ENCODE results near the gene ARHGEF10L.

Gene ARHGEF10L

DNA sequence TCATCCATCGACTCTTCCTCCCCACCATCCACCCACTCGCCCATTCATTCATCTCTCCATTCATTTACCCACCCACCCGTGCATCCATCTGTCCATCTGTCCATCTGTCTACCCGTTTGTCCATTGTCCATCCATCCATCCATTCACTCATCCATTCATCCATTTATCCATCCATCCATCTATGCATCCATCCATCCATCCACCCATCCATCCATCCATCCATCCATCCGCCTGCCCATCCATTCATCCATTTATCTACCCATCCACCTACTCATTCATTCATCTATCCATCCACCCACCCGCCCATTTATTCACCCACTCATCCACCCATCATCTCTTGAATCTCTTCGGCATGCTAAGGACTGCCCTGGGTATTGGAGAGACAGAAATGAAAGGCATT is 18.5 kb downstream of the ARHGEF10L start:
- TF ChIP-seq GATA2 (IDR thresholded peaks at IDR 0.05; ENCODE audit: low read depth, low read length) (no peak), GATA3 (IDR thresholded peaks at IDR 0.05; ENCODE audit: low read depth, low read length) (no peak)

GRCh38 chr1:17558541-17558940 is 19.0 kb downstream of the ARHGEF10L start:
- TF ChIP-seq GATA3 (IDR thresholded peaks at IDR 0.05; ENCODE audit: low read depth, low read length), result no peak
- TF ChIP-seq GATA2 (IDR thresholded peaks at IDR 0.05; ENCODE audit: low read depth, low read length), result no peak

DNA sequence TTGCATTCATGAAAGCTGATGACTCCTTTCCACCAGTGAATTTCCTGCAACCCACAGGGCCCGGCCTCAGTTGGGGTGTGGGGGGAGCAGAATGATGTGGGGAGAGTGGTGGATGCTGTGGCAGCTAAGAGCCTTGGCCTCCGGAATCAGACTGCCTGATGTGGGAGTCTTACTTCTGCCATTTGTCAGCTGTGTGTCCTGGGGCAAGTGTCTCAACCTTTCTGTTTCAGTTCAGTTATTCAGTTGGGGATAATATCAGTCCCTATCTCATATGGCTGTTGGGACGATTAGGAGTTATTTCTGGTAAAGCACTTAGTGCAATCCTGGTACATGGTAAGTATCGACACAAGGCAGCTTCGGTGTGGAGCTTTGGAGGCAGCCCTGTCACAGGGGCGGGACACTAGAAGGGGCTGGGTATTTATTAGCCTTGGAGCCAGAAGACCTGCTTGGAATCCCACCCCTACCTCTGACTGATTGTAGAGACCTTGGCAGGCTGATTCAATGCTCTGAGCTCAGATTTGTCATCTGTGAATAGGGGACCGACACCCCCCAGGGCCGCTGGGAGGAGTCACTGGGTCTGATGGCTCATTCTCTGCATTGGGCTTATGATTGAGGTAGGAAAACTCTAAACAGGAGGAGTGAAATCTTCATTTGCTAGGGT is 19.6 kb downstream of the ARHGEF10L start:
- TF ChIP-seq GATA3 (IDR thresholded peaks at IDR 0.05; ENCODE audit: low read depth, low read length) (no peak), GATA2 (IDR thresholded peaks at IDR 0.05; ENCODE audit: low read depth, low read length) (no peak)

DNA sequence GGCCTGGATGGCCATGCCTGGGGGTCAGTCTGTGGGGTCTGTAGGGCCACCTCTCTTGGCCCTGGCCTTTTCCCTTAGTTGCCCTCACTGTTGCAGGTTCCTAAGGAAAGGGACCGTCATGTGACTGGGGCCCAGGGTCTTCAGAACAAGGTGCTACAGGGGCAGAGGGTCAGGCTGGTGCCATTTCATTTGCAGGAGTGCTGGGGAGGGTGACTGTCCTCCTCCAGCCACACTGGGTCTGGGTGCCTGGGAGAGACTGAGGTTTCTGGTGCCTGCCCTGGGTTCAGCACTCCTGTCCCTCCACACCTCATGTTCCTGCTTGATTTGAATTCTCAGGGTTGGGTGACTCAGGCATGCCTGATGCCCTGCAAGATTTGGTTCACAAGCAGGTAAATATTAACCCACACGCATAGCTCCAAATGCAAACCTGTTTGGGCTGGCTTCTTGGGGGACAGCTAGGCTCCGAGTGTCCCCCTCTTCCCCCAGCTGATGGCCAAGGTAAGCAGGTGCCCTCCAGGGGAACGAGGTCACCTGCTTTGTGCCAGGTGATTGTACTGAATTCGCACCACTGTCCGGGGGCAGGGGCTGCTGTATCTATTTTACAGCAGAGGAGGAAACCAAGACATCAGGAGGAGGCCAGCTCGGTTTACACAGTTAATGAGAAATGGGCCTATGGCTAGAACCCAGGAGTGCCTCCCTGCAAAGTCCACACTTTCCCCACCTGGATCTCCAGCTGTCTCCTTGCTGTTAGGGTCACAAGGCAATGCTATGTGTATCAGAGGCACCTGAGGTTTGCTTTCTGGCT is 20.3 kb downstream of the ARHGEF10L start:
- TF ChIP-seq GATA3 (IDR thresholded peaks at IDR 0.05; ENCODE audit: low read depth, low read length), result no peak
- TF ChIP-seq GATA2 (IDR thresholded peaks at IDR 0.05; ENCODE audit: low read depth, low read length), result no peak

DNA sequence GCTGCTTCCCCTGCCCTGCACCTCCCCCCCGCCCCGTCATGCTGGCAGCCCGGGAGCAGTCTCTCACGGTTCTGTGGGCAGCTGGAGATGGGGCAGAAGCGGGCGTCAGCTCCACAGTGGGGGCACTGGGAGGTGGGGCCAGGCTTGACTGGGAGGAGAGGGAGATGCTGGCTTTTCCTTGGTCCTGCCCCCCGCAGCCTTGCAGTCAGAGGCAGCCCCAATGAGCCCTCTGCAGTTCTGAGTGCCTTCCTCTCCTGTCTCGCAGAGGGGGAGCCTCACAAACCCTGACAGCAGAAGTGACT is 21.7 kb downstream of the ARHGEF10L start:
- TF ChIP-seq GATA3 (IDR thresholded peaks at IDR 0.05; ENCODE audit: low read depth, low read length) (no peak), GATA2 (IDR thresholded peaks at IDR 0.05; ENCODE audit: low read depth, low read length) (no peak)

- TF ChIP-seq GATA2 (IDR thresholded peaks at IDR 0.05; ENCODE audit: low read depth, low read length), result no peak
- TF ChIP-seq GATA3 (IDR thresholded peaks at IDR 0.05; ENCODE audit: low read depth, low read length), result no peak
Measured at GRCh38 chr1:17561561-17561985, 22.1 kb downstream of the ARHGEF10L start.

DNA sequence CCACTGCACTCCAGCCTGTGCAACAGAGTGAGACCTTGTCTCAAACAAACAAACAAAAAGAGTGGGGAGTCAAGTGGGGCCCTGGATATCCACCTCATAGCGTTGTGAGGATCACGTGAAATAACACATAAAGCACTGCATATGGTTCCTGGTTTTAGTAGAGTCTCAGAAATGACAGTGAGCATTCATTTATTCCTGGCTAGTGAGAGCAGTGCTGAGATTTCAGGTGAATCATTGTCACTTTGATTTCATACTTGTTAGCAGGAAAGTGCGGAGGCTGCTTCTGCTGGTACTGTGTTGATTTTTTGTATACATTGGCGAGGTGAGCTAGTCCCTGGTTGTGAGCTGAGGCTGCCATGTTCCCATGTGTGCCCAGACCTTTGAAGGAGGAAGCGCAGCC is 22.9 kb downstream of the ARHGEF10L start:
- TF ChIP-seq GATA2 (IDR thresholded peaks at IDR 0.05; ENCODE audit: low read depth, low read length) (no peak), GATA3 (IDR thresholded peaks at IDR 0.05; ENCODE audit: low read depth, low read length) (no peak)

DNA sequence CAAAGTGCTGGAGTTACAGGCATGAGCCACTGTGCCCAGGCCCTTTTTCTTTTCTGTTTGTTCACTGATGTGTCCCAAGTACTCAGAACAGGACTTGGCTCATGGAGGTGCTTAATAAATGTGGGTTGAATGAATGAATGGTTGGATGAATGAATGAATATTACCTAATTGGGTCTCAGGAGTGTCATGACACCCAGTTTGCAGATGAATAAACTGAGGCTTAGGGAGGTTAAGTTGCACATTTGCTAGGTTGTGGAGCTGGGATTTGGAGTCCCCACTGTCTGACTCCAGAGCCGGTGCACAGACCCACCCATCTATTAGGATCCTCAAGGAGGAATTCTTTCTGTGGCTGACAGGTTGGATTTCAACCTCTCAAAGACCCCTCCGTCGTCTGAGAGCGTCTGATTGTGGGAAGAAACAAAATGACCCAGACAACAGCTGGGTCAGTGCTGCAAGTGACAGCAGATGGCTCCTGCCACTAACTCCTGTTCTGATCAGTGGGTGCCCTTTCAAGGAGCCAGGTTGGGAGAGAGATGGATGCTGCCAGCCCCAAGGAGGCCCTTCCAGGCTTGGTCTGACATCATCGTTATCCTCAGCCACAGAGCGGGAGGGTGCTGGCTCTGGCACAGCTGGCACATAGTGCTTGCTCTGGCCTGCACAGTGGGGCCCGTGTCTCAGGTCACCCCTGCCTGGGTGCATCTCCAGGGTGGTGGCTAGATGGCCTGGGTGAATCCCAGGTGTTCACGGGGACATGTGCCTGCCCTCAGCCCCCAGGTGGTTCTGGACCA is 24.2 kb downstream of the ARHGEF10L start:
- TF ChIP-seq GATA3 (IDR thresholded peaks at IDR 0.05; ENCODE audit: low read depth, low read length), result no peak
- no peak for TF ChIP-seq GATA2 (IDR thresholded peaks at IDR 0.05; ENCODE audit: low read depth, low read length)

DNA sequence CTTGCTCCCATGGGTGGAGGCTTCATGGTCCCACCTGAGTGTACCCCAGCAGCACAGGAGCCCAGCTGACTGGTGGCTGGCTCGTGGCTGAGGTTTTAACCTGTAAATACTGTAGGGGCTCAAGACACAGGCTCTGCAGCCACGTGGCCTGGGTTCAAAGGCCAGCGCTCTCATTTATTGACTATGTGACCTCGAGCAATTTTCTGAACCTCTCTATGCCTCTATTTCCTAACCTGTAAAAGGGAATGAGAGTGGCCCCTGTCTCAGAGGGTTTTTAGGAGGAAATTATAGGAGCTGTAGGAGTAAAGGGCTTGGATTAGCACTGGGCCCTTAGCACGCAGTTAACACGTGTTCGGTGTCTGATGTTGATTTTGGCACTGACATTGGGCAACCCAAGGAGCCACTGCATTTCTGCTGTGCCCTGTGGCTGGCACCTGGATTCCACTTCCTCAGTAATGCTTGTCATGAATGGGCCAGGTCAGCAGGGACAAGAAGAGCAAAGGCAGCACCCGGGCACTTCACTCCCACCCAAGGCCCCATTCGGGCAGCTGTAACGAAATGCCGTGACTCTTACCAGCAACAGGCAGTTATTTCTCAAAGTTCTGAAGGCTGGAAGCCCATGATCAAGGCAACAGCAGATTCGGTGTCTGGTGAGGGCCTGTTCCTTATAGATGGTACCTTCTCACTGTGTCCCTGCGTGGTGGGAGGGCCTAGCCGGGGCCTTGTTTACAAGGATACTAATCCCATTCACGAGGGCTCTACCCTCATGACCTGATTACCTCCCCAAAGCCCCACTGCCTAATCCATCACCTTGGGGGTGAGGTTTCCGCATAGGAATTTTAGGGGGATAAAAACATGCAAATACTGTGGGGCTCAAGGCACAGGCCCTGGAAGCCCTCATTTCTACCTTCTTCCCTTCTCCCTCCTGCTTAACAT is 25.2 kb downstream of the ARHGEF10L start:
- TF ChIP-seq GATA3 (IDR thresholded peaks at IDR 0.05; ENCODE audit: low read depth, low read length), result no peak

DNA sequence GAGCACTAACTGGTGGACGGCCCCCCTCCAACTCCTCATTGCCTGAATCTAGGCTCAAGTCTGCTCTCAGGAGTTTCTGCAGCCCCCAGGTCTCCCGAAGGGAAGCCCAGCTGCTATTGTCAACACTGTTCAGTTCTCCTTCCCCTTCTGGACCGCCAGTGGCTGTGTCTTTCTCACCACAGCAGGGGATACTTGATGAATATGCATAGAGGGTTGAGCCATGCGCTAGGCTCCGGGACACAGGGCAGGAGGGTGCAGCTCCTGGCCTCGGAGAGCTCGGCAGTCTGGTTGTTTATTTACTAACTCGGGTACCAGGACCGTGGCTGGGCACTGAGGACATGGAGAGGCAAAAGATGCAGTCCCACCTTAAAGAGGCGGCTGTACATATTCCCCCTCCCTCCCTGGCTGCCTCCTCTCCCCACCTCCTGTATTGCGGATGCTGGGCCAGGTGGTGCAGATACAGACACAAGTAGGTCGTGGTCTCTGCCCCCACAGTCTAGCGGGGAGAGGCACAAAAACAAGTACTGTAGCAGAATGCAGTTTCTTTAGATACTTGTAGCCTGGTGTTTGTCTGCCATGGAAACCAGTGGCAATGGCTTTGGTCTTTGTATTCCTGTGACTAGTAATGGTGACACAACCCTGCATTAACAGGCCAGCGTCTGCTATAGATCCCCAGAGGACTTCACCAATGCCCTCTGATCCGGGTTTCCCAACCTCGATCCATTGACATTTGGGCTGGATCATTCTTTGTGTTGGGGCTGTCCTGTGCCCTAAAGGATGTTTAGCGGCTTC is 26.2 kb downstream of the ARHGEF10L start:
- TF ChIP-seq GATA2 (IDR thresholded peaks at IDR 0.05; ENCODE audit: low read depth, low read length) (no peak), GATA3 (IDR thresholded peaks at IDR 0.05; ENCODE audit: low read depth, low read length) (no peak)

DNA sequence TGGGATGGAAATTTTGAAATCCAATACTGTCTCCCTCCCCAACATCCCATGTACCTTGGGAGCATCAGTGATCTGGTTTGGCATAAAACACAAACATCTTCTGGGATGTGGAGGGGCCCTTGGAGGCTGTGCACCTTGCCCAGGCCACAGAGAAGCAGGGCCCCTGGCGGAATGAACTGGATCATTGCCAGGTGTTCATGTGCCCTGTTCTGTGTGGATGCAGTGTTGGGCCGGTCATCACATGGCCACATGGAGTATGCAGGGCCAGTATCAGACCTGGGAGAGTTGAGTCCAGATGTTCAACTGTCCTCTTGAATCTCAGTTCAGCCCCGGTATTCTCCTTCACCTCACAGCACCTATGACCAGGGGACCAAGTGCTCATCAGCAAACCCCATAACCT is 26.9 kb downstream of the ARHGEF10L start:
- no peak for TF ChIP-seq GATA3 (IDR thresholded peaks at IDR 0.05; ENCODE audit: low read depth, low read length)
- TF ChIP-seq GATA2 (IDR thresholded peaks at IDR 0.05; ENCODE audit: low read depth, low read length), result no peak

DNA sequence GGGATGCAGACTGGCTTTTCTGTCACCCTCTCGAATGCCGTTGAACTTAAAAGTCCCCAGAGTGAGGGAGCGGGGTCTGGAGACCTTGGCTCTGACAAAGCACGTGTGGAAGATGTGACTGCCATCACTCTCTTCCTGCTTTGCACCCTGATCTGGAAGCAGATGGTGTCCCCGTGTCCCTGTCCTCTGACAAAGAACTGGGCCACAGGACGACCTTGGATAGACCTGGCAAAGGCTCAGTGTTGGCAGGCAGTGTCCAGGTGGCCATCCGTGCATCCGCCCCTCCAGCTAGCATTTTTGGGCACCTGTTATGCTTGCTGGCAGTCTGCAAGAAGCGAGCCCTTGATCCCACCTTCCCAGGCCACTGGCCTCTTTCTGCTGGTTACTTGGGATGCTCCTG is 27.4 kb downstream of the ARHGEF10L start:
- TF ChIP-seq GATA3 (IDR thresholded peaks at IDR 0.05; ENCODE audit: low read depth, low read length) (no peak), GATA2 (IDR thresholded peaks at IDR 0.05; ENCODE audit: low read depth, low read length) (no peak)

- TF ChIP-seq GATA2 (IDR thresholded peaks at IDR 0.05; ENCODE audit: low read depth, low read length), result no peak
- no peak for TF ChIP-seq GATA3 (IDR thresholded peaks at IDR 0.05; ENCODE audit: low read depth, low read length)
Measured at GRCh38 chr1:17567582-17567981, 28.1 kb downstream of the ARHGEF10L start.

Data from SH-SY5Y (cell line).